Keratinocyte (primary cell): ENCODE results near the gene ADAD2.

ENCODE experiments used
- CTCF ChIP-seq, 3 experiments: IDR thresholded peaks in 1 of 3; conservative IDR thresholded peaks in 1 of 3; optimal IDR thresholded peaks in 1 of 3; 2 replicates in 2 of 3; 3 replicates in 1 of 3; pipeline versions ENCODE3 to v1.5.1; 2011; ENCODE audit warnings: low read length in 3 of 3, mild to moderate bottlenecking in 3 of 3, moderate library complexity in 2 of 3, control low read depth in 1 of 3, inconsistent platforms in 1 of 3; ENCODE audit not compliant: insufficient read depth in 2 of 3; ENCODE audit errors: extremely low read depth in 1 of 3
- EZH2 ChIP-seq: IDR thresholded peaks from one replicate; pipeline ENCODE4 v1.6.1; 2012; ENCODE audit warnings: inconsistent platforms, mild to moderate bottlenecking, low read length, moderate library complexity

- no peak for TF ChIP-seq EZH2
- no peak for TF ChIP-seq CTCF (optimal IDR thresholded peaks at IDR 0.05 in 1 of 3, IDR thresholded peaks at IDR 0.05 in 1 of 3, conservative IDR thresholded peaks at IDR 0.05 in 1 of 3; ENCODE audit: extremely low read depth in 1 of 3, insufficient read depth in 2 of 3, low read length in 3 of 3)
Measured at GRCh38 chr16:84242839-84243238, 51.9 kb downstream of the ADAD2 start.
